ENCODE results near the gene EFCAB6. TPM values are rescaled to one million over a fixed set of nuclear protein-coding genes. Genes with fewer than 3 reads are reported as not detected.

EFCAB6 gene
- total RNA-seq, 1 donor from 2014 or later, result 1.5 TPM

DNA sequence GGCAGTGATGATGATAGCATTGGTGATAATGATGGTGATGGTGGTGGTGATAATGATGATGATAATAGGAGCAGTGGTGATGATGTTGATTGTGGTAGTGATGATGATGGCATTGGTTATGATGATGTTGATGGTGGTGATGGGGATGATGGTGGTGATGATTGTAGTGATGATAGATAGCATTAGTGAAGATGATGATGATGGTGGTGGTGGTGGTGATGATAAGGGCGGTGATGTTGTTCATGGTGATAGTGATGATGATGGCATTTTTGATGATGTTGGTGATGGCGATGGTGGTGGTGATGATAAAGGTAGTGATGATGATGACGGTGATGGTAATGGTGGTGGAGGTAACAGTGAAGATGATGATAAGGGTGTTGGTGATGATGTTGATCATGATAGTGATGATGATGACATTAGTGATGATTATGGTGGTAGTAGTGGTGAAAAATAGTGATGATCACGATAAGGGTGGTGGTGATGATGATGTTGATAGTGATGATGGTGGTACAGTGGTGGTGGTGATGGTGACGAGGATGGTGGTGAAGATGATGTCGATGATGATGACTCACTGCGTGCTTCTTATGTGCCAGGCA lies 307.3 kb downstream of the EFCAB6 start:
- no peak for ATAC-seq
- DNase-seq, result no peak
- intact Hi-C loops (cut with micrococcal nuclease), result no loop called here

DNA sequence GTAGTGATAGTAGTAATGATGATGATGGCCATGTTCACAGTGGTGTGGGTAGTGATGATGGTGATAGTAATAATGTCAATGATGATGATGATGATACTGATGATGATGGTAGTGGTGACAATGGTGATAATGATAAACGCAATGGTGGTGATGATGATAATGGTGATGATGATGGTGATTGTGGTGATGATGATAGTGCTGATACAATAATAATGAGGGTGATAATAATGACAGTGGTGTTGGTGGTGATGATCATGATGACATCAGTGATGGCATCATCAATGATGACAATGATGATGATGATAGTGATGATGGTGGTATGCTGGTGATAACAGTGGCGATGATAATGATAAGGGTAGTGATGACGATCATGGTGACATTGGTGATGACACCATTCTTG lies 308.0 kb downstream of the EFCAB6 start:
- no peak for DNase-seq
- intact Hi-C loops (cut with micrococcal nuclease), result no loop called here
- ATAC-seq, result no peak

DNA sequence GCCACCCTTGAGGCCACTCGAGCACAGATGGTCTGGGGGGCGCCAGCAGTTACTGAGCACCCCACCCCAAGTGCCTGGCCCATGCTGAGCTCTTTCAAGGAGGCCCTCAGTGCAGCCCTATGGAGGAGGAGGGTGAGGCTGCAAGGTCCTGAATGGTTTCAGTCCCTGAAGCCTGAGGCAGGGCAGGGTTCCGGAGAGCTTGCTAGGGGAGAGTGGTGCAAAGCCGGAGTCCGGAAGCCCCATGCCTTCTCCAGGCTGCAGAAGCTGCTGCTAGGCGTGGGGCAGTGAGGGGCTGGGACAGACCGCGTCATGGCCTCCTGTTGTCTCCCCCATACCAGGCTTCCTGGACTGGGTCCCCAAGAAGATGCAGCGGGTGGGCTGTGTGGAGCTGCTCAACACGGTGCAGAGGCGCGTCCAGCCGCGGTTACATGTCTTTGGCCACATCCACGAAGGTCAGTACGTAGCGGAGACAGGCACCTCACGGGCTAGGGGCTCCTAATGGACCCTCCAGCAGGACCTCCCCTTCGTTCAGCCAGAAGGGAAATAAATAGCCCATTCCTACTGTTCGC lies 309.7 kb downstream of the EFCAB6 start:
- DNase-seq, result no peak
- no peak for ATAC-seq
- intact Hi-C loops (cut with micrococcal nuclease), result no loop called here

DNA sequence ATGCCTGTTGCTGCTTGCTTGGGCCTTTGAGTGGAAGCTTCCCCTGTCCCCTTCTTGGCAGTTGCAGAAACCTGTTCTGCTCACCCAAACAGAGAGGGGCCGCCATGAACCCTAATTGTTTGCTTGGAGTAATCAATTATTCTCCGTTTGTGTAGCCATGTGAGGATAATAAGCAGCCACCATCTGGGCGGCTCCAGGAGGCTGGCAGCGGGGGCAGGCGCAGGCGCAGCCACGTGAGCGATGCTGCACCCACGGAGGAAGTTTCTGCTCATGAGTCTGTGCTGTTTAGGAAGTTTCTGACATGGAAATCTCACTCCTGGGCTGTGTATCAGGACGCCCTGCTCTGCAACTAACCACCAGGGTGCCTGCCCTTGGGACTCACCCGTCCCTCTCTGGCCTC lies 310.2 kb downstream of the EFCAB6 start:
- intact Hi-C loops (cut with micrococcal nuclease), result no loop called here
- ATAC-seq, result no peak
- no peak for DNase-seq

DNA sequence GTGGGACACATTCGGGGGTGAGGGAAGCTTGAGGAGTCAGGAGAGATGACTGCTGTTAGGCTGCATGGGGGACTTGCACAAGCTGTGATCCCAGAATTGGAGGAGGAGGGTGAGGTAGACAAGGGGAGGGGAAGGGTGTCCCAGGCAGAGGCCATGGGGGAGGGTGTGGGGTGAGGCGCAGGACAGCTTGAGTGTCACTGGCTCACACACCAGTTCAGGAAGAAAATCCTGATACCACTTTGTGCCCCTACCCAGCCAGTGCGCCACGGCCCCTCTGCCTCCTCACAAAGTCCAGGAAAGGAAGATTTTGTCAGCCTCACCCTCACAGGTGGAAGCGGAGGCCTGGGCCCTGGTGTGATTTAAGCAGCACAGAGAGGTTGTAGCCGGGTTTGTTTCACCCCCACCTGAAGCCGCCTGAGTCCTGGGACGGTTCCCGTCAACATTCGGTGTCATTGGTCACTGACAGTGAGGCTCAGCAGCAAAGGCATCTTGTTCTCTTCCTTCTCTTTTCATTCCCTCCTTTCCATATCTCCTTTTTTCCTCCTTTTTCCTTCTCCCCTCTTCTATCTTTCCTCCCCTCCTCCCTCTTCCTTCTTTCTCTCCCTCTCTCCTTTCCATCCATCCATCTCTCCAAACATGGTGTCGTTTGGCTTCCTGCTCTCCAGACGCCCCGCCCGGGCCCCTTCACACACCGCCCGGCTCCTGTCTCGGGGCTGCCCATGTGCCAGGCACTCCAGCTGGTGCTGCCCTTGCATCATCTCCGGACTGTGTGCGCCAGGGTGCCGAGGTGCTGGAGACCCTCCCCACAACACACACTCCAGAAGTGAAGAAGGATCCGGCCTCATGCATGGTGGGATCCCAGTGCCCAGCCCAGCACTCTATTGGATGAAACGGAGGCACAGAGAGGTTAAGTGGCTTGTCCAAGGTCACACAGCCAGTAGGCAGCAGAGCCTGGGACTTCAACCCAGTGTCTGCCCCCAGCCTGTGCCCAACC lies 311.0 kb downstream of the EFCAB6 start:
- no peak for DNase-seq
- intact Hi-C loops (cut with micrococcal nuclease), result no loop called here
- ATAC-seq, result no peak

DNA sequence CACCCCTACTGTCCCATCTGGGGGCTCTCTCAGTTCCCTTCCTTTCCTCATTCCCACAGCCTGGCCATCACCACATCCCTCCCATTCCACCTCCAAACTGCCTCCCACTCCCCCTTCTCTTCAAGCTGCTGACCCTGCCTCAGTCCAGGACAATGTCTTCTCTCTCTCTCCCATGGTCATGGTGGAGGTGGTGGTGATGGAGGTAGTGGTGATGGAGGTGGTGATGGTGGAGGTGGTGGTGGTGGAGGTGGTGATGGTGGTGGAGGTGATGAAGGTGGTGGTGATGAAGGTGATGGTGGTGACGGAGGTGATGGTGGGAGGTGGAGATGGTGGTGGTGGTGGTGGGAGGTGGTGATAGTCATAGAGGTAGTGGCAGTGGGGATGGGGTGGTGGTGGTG lies 313.2 kb downstream of the EFCAB6 start:
- ATAC-seq (no peak), DNase-seq (no peak)
- intact Hi-C loops (cut with micrococcal nuclease), result no loop called here

DNA sequence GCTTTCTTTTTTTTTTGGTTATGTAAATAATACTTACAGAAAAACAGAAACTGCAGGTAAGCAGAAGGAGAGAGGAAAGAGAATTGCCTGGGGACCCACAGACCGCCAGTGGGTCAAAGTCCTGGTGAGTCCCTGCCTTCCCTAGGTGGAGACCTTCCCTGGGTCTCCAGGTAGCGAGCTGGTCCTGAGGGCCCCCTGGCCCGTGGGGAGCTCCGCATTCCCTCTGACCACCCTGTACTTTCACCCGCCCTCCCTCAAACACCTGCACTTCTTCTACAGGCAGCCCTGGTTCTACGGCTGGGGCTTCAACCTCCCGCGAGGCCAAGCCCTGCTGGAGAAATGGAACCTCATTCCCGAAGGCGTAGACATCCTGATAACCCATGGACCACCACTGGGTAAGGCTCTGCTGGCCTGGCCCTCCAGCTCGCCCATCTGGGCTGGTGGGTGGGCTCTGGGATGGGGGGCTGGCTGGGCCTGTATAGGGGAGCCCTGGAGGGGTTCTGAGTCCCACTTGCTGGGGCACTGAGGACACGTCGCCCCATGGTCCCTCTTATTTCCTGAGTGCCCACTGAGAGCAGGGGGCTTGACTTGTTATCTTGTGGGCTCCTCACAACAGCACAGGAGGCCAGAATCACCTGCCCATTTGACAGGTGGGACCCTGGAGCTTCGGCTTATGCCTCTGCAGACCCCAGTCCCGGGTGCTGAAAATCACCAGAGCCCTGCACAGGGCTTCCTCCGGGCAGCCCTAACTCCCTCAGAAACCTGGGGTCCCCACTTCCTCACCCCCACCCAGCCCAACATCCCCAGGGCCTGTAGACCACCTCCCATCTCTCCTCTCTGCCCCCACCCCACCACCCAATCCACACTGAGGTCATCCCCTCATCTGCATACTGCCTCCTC lies 313.9 kb downstream of the EFCAB6 start:
- ATAC-seq (no peak), DNase-seq (no peak)
- intact Hi-C loops (cut with micrococcal nuclease), result no loop called here

DNA sequence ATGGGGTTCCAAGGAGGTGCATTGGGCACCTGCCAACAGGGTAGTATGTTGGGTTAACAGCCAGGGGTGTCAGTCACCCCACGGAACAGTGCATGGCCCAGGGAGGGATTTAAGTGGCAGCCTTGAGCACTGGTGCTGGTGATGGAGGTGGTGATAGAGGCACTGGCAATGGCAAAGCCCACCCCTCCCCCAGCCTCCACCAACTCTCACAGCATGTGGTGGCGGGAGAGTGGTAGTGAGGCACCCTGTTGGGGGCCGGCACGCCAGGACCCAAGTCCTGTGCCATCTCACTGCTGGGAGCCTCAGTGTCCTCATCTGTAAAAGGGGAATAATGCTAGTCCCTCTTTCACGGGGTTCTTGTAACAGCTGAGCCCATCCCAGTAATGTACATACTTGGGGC lies 318.8 kb downstream of the EFCAB6 start:
- ATAC-seq, result no peak
- intact Hi-C loops (cut with micrococcal nuclease), result no loop called here
- no peak for DNase-seq

DNA sequence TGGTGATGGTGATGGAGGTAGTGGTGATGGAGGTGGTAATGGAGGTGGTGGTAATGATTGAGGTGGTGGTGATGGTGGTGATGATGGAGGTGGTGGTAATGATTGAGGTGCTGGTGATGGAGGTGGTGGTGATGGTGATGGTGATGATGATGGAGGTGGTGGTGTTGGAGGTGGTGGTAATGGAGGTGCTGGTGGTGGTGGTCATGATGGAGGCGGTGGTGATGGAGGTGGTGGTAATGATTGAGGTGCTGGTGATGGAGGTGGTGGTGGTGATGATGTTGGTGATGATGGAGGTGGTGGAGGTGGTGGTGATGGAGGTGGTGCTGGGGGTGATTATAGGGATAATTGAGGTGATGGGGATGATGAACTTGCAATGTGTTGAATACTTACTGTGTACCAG lies 320.4 kb downstream of the EFCAB6 start:
- intact Hi-C loops (cut with micrococcal nuclease), result no loop called here
- DNase-seq, result no peak
- no peak for ATAC-seq

DNA sequence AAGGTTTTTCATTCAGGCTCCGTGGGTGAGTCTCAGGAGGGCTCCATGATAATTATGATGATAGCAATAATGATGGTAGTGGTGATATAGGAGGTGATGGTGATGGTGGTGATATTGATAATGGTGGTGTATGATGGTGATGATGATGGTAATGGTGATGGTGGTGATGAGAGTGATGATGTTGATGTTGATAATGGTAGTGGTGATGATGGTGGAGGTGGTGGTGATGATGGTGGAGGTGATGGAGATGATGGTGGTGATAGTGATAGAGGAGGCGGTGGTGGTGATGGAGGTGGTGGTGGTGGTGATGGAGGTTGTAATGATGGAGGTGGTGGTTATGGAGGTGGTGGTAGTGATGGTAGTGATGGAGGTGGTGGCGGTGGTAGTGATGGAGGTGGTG lies 320.9 kb downstream of the EFCAB6 start:
- intact Hi-C loops (cut with micrococcal nuclease), result no loop called here
- ATAC-seq, result no peak
- no peak for DNase-seq

DNA sequence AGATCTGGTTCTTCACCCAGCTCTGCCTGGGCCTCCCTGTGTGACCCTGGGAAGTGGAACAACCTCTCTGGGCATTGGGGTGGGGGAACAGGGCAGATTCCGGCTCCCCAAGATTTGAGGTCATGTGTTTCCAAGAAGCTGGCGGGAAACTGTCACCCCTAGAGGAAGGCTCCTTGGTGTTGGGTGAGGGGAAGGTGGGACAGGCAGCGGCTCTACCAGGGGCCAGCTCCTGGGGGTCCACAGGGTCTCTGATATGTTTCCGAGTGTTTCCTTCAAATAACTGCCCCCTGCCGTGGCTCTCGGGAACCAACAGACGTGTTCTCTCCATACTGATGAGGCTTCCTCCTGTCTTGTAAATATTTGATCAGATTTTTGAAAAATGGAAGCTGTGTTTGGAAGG lies 321.8 kb downstream of the EFCAB6 start:
- intact Hi-C loops (cut with micrococcal nuclease), result no loop called here
- DNase-seq (no peak), ATAC-seq (no peak)

DNA sequence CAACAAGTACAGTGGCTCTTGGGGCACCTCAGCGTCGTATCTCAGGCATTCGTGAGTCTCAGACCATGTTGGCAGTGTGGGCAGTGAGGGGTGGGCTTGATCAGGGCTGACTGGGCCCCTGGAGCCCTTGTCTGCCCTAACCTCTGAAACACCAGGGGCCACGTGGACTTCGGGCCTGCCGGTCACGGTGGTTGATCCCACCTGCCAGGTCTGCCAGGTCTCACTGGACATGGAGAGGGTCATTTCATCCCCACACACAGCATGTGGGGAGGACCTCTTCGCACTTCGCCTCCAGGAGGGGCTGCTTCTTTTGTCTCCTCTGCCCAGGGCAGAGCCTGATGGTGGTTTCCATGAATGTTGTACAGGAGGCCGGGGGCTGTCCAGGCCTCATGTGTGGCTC lies 323.2 kb downstream of the EFCAB6 start:
- no peak for ATAC-seq
- intact Hi-C loops (cut with micrococcal nuclease), result no loop called here
- DNase-seq, result no peak

DNA sequence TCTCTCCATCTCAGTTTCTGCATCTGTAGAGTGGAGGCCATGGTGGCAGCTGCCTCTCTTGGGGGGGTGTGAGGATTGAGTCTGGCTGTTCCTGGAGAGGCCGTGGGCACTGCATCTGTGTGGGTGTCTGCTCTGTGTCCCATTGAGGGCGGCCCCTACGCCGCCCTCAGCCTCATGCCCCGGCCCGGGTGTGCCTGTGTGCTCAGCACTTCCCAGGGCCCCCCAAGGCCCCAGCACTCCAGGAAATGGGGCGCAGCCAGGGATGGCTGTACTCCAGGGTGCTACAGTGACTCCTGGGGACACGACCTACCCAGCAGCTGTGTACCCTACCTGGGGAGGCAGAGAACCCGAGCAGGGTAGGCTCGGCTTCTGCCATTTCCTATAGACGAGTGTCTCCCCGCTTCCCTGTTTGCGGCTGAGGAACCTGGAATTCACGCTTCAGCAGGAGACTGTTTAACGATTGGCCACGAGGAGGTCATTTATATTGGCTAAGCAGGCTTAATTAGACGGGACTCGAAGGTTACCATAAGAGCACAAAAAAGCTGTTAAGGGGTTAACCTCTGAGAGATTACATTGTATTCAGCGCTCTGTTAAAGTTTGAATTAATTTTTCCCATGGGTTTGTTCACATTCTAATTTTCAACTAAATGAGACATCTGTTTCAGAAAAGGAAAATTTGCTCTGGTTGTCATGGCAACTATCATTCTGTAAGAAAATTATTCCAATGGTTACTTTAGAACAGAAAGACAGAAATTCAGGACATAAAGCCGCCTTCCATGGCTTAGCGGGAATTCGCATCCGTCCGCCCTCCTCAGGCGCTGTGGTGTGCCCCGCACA lies 323.9 kb downstream of the EFCAB6 start:
- intact Hi-C loops (cut with micrococcal nuclease), result no loop called here
- no peak for ATAC-seq
- peak; percentile 5 for DNase-seq

DNA sequence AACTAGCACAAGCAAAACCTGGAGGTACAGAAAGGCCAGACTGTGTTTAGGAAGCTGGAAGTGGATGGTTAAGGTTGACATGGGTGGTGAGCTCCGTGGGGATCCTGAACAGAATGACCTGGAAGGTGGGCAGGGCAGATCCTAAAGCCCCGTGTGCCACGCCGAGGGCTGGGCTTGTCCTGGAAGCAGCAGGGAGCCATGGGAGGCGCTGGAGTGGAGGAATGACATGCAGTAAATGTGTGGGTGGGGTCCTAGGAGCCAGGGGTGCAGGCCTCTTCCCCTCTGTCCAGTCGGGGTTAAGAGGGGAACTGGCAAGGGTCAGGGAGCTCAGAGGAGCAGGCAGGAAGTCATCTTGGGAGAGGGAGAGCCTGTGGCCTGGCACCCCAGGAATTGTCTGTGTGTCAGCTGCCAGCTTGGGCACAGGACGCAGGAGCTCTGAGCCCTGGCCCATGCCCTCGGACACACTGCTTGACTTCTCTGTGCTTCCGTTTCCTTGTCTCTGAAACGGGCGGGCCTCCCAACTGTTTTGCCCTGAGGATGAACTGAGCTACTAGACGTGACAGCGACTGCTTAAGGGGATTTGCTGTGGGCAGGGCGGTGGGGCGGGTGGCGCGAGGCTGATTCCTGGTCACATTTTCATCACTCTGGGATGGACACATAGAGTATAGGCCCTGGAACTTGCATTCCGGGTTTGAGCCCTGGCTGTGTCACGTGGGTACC lies 324.6 kb downstream of the EFCAB6 start:
- ATAC-seq (no peak), DNase-seq (peak; percentile 10)
- intact Hi-C loops (cut with micrococcal nuclease), result no loop called here

DNA sequence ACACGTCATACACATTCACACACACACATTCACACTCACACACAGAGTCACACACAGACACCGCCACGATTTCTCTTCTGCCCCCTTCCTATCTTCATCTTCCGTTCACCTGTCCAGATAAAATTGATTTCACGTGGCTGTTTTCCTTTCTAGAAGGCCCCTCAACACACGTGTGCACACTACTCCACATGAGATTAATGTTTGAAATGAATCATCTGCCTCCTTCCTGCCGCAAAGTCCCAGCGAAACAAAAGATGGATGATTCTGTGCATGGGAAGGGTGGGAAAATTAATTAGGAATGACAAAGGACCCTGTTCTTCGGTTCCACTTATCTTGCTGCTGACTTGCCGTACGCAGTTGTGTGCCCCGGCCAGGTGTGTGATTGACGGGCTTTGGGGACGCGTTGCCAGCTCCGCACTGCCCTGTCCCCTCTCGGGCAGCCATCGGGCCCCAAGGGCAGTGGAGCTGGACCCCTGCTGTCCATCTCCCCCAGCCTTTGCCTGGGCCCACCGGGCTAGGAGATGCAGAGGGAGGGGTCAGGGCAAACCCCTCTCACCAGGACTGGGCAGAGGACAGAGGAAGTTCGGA lies 326.5 kb downstream of the EFCAB6 start:
- no peak for ATAC-seq
- intact Hi-C loops (cut with micrococcal nuclease), result no loop called here

DNA sequence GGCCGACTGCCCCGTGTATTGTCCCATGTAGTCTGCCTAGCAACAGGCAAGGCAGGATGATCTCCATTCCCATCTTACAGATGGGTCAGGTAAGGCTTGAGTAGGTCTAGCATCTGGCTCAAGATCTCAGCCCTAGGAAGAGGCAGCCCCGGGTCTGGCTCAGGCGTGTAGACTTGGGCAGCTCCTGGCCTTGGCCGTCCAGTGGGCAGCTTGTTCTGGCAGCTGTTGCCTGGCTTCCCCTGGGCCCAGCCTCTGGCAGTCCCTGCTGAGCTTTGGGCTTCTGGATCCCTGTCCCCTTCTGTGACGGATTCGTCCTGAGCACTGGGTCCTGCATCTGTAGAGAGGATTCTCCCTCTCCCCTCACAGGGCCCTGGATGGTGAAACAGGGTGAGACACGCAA lies 327.9 kb downstream of the EFCAB6 start:
- DNase-seq (no peak), ATAC-seq (no peak)
- intact Hi-C loops (cut with micrococcal nuclease), result no loop called here

More for the DNA sequence above, 326.5 kb downstream of the EFCAB6 start:
- DNase-seq, result no peak

DNA sequence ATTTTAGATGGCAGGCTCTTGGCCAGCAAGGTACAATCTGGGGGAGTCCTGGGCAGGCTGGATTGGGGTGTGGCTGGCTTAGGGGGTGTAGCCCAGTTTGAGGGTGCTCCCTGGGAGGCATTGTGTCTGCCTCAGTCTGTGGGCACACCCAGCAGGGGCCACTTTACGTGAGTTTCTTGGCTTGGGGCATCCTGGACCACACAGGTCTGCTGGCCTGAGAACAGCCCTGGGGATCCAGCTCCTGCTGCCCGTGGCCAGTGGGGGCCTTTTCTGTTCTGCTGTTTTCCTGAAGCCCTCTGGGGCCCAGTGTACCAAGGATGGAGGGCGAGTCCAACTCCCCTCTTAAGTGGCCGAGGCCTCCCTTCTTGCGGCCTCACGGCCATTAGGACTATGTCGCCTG lies 328.4 kb downstream of the EFCAB6 start:
- intact Hi-C loops (cut with micrococcal nuclease), result no loop called here
- no peak for ATAC-seq
- no peak for DNase-seq

DNA sequence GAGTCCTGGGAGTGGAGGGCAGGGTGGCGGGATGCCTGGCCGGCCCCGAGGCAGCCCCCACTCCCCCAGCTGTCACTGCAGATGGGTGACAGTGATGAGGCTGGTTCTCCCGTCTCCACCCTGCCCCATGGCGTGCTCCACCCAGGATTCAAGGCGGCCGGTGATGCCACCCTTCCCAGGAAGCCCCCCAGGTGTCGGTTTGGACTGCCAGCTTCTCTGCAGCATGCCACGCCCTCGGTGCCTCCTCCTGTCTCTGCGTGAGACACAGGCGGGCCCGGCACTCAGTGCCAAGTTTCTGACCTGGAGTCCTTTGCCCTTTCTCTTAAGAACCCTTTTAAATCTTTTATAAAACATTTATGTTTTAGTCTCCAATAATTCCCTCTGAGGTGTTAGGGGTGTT lies 328.8 kb downstream of the EFCAB6 start:
- ATAC-seq (no peak), DNase-seq (no peak)
- intact Hi-C loops (cut with micrococcal nuclease), result no loop called here

Measured in left ventricle myocardium superior (tissue), 1 donor.